Measurements from ENCODE around the gene CELF4.

CELF4 gene

DNA sequence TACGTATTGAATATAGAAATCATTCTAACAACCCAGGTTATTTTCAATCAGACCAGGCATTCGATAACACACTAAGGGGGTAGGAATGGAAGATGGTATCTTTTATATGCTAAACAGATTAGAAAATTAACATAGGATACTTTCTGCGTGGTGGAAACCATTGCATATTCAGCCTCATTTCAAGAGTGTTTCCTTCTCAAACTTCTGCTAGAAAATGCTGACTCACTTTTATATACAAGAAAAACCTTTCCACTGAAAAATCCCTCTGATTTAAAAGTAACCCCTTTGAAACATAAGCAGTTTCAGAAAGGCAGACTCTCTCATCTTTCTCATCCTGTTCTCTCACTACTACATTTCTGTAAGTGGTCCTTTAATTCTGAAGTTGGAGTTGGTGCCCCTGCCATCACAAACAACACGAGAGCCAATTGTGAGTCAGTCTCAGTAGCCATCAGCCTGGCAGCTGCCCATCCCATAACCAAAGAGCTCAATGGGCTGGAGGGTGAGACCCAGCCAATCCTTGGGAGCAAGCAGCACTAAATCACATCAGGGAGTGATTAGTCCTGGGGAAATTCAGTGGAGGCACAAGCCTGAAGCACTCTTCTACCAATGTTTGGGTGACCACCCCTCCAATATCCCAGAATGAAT, 343.1 kb downstream of the CELF4 start:
- DNase-seq (ENCODE audit: low spot score) = no peak
- TF ChIP-seq, protein P1, sequence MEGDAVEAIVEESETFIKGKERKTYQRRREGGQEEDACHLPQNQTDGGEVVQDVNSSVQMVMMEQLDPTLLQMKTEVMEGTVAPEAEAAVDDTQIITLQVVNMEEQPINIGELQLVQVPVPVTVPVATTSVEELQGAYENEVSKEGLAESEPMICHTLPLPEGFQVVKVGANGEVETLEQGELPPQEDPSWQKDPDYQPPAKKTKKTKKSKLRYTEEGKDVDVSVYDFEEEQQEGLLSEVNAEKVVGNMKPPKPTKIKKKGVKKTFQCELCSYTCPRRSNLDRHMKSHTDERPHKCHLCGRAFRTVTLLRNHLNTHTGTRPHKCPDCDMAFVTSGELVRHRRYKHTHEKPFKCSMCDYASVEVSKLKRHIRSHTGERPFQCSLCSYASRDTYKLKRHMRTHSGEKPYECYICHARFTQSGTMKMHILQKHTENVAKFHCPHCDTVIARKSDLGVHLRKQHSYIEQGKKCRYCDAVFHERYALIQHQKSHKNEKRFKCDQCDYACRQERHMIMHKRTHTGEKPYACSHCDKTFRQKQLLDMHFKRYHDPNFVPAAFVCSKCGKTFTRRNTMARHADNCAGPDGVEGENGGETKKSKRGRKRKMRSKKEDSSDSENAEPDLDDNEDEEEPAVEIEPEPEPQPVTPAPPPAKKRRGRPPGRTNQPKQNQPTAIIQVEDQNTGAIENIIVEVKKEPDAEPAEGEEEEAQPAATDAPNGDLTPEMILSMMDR (IDR thresholded peaks at IDR 0.05; ENCODE audit: extremely low read depth, missing control alignments) = no peak

DNA sequence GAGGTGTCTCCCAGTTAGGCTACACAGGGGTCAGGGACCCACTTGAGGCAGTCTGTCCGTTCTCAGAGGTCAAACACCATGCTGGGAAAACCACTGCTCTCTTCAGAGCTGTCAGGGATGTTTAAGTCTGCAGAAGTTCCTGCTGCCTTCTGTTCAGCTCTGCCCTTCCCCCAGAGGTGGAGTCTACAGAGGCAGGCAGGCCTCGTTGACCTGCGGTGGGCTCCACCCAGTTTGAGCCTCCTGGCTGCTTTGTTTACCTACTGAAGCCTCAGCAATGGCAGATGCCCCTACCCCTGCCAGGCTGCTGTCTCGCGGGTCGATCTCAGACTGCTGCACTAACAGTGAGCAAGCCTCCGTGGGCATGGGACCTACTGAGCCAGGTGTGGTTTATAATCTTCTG, 346.3 kb downstream of the CELF4 start:
- TF ChIP-seq, protein P1 (IDR thresholded peaks at IDR 0.05; ENCODE audit: extremely low read depth, missing control alignments) = no peak
- no peak for DNase-seq (ENCODE audit: low spot score)

DNA sequence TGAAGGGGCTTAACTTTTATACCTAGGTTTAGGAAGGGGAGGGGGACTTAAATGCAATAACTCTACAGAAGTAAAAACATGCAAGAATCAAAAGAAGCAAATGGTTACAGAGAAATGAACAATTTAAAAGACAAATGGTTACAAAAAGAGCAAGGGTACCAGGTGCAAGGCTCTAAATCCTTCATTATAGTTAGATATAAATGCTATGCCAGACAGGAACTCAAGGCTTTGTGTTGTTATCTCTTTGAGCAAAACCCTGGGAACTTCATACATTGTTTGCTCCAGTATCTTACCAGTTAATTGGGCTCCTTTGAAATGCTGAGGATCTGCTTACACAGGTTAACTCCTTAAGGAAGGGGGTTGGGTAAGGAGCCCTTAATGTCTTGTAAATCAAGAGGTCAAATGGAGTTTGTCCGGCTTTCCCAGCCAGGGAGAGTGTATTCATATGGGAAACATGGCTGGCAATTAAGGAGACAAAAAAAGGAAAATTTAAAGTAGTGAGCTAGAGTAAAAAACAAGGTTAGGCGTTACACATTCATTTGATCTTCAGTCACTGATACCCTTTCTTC, 347.5 kb downstream of the CELF4 start:
- no peak for DNase-seq (ENCODE audit: low spot score)
- TF ChIP-seq, protein P1 (IDR thresholded peaks at IDR 0.05; ENCODE audit: extremely low read depth, missing control alignments) = no peak

DNA sequence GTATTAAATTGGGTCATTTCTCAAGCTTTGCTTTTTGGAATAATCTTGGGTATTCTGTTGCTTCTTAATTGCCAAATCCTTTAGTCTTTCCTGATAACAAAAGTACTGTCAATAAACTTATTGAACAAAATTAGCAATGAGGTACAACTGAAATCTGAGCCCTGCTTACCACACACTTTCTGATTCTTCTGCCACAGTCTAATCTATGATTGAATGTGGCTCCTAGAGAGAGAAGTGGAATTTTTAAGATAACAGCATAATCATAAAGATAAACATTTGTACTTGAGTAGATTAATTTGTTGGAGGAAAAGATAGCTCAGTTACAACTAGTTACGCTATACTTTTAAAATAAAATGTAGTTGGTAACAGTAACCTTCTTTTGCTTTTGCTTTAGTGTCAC, 354.8 kb downstream of the CELF4 start:
- TF ChIP-seq, protein P1 (IDR thresholded peaks at IDR 0.05; ENCODE audit: extremely low read depth, missing control alignments) = no peak
- no peak for DNase-seq (ENCODE audit: low spot score)

DNA sequence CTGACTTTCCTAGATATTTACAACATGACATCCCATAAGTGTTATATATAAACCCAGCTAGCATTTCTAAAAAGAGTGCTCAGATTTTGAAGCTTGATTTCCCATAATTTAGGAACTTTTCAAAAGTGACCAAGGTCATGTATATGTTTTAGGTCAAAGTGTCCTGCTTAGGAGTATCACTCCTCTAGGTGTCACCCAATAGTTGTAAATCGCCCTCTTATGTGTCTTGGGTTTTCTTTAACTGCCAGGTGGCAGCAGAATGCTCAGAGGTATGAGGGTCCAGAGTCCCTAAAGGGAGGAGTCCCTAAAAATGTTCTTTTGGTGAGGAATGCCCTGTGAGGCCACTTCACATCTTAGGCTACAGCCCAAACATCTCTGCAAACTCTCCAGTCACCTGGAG, 358.3 kb downstream of the CELF4 start:
- TF ChIP-seq, protein P1 (IDR thresholded peaks at IDR 0.05; ENCODE audit: extremely low read depth, missing control alignments) = no peak
- DNase-seq (ENCODE audit: low spot score) = no peak

DNA sequence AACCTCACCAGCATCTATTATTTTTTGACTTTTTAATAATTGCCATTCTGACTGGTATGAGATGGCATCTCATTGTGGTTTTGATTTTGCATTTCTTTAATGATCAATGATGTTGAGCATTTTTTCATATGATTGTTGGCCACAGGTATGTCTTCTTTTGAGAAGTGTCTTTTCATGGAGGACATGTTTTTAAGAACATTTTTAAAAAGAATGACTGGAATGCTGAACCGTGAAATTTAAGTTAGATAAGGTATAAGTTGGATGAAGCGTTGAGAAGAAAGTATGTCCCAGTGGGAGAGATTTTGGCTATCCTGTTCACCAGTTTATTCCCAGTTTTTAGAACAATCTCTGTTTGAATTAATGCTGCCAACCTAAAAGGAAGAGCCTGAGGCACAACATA, 365.9 kb downstream of the CELF4 start:
- TF ChIP-seq, protein P1 (IDR thresholded peaks at IDR 0.05; ENCODE audit: extremely low read depth, missing control alignments) = no peak
- DNase-seq (ENCODE audit: low spot score) = no peak
